IMR-90 (cell line): ENCODE measurements around the gene MS4A5. TPM values are rescaled to one million over a fixed set of nuclear protein-coding genes. Genes with fewer than 3 reads are reported as not detected.

Experiments
- ATAC-seq: fragments of 200-7000 bp; cut with Tn5 transposase; 2 replicates; pipeline ENCODE4 v1.9.1; 2020; ENCODE audit warnings: low read depth, mild to moderate bottlenecking, moderate library complexity
- BruUV-seq: library from RNA; stranded (reverse); fragments of 400-500 nt; replicated peaks from 2 replicates; lab custom pipeline; 2021; lab: Mats Ljungman, UMichigan
- CTCF ChIA-PET: fragments of 300-600 bp; formaldehyde crosslinking; extraction: SDS; loops from one replicate; lab custom pipeline; 2021; ENCODE audit warnings: antibody characterized with exemption; lab: Yijun Ruan, JAX
- POLR2A ChIA-PET: fragments of 300-600 bp; sonication (Branson Sonifier 250); formaldehyde crosslinking; loops from one replicate; lab custom pipeline; 2022; ENCODE audit warnings: antibody characterized with exemption; ENCODE audit not compliant: unreplicated experiment; lab: Charles Lee
- DNase-seq: peaks from one replicate; pipeline ENCODE4 v3.0.0; 2013
- H2AFZ ChIP-seq: replicated peaks from 2 replicates; pipeline ENCODE3; 2013; ENCODE audit warnings: low read length, mild to moderate bottlenecking; ENCODE audit not compliant: poor library complexity
- H2AK5ac ChIP-seq: 2 replicates; pipeline ENCODE4 v1.6.1; 2013; ENCODE audit warnings: low read depth, low read length, inconsistent platforms
- H2AK9ac ChIP-seq: replicated peaks from 2 replicates; pipeline ENCODE3; 2013; ENCODE audit warnings: mild to moderate bottlenecking, low read depth, low read length, moderate library complexity; ENCODE audit not compliant: poor library complexity
- H2BK120ac ChIP-seq: 2 replicates; pipeline ENCODE4 v1.6.1; 2013; ENCODE audit warnings: low read depth, low read length, inconsistent platforms
- H2BK15ac ChIP-seq: 3 replicates; pipeline ENCODE4 v1.6.1; 2013; ENCODE audit warnings: low read depth, low read length, inconsistent platforms
- H2BK20ac ChIP-seq: 2 replicates; pipeline ENCODE4 v1.6.1; 2013; ENCODE audit warnings: low read depth, mild to moderate bottlenecking, inconsistent platforms, low read length, moderate library complexity
- H2BK5ac ChIP-seq: 2 replicates; pipeline ENCODE4 v1.6.1; 2013; ENCODE audit warnings: mild to moderate bottlenecking, low read depth, low read length, inconsistent platforms; ENCODE audit not compliant: poor library complexity, severe bottlenecking
- H3K14ac ChIP-seq: replicated peaks from 2 replicates; pipeline ENCODE4 v1.6.1; 2013; ENCODE audit warnings: low read depth, low read length, inconsistent platforms
- H3K18ac ChIP-seq: 2 replicates; pipeline ENCODE4 v1.6.1; 2013; ENCODE audit warnings: low read depth, low read length, control low read depth
- H3K23ac ChIP-seq: 2 replicates; pipeline ENCODE4 v1.6.1; 2013; ENCODE audit warnings: low read depth, low read length, inconsistent platforms
- H3K27ac ChIP-seq: 2 replicates; pipeline ENCODE4 v1.5.1; 2013; ENCODE audit warnings: mild to moderate bottlenecking, control low read depth, low read length; ENCODE audit not compliant: insufficient read depth
- H3K27me3 ChIP-seq: 2 replicates; pipeline ENCODE4 v1.6.1; 2013; ENCODE audit warnings: low read length; ENCODE audit not compliant: control insufficient read depth, insufficient read depth
- H3K36me3 ChIP-seq: 2 replicates; pipeline ENCODE4 v1.6.1; 2013; ENCODE audit warnings: low read length, mixed read lengths; ENCODE audit not compliant: control insufficient read depth, insufficient read depth
- H3K4ac ChIP-seq: 2 replicates; pipeline ENCODE4 v1.6.1; 2013; ENCODE audit warnings: low read depth, low read length, inconsistent platforms
- H3K4me1 ChIP-seq: 2 replicates; pipeline ENCODE4 v1.6.1; 2013; ENCODE audit warnings: low read length, mixed read lengths; ENCODE audit not compliant: control insufficient read depth, insufficient read depth
- H3K4me2 ChIP-seq: 2 replicates; pipeline ENCODE4 v1.6.1; 2013; ENCODE audit warnings: low read depth, mild to moderate bottlenecking, control low read depth, low read length, moderate library complexity
- H3K4me3 ChIP-seq: 2 replicates; pipeline ENCODE4 v1.5.1; 2013; ENCODE audit warnings: low read depth, mild to moderate bottlenecking, control low read depth, low read length, moderate library complexity; ENCODE audit not compliant: insufficient read depth
- H3K56ac ChIP-seq: 2 replicates; pipeline ENCODE4 v1.6.1; 2013; ENCODE audit warnings: low read length, inconsistent platforms; ENCODE audit not compliant: insufficient read depth; ENCODE audit errors: extremely low read depth
- H3K79me1 ChIP-seq, 2 experiments: 2 replicates each; pipeline ENCODE4 v1.6.1; 2013; ENCODE audit warnings: low read length in 2 of 2, inconsistent platforms in 1 of 2, low read depth in 1 of 2
- H3K9ac ChIP-seq: 2 replicates; pipeline ENCODE4 v1.6.1; 2013; ENCODE audit warnings: low read depth, low read length, control low read depth
- H3K9me1 ChIP-seq: 2 replicates; pipeline ENCODE4 v1.6.1; 2013; ENCODE audit warnings: low read length, inconsistent platforms; ENCODE audit not compliant: insufficient read depth
- H3K9me3 ChIP-seq: 2 replicates; pipeline ENCODE4 v1.6.1; 2013; ENCODE audit warnings: low read length; ENCODE audit not compliant: control insufficient read depth, insufficient read depth
- H4K20me1 ChIP-seq: 2 replicates; pipeline ENCODE4 v1.6.1; 2013; ENCODE audit warnings: low read length, inconsistent platforms; ENCODE audit not compliant: insufficient read depth
- H4K5ac ChIP-seq: 2 replicates; pipeline ENCODE4 v1.6.1; 2013; ENCODE audit warnings: mild to moderate bottlenecking, low read depth, low read length, control low read depth
- H4K8ac ChIP-seq, 2 experiments: 2 replicates each; pipeline ENCODE4 v1.6.1; 2013; ENCODE audit warnings: low read depth in 2 of 2, low read length in 2 of 2, control low read depth in 1 of 2, inconsistent platforms in 1 of 2
- H4K91ac ChIP-seq: 2 replicates; pipeline ENCODE4 v1.6.1; 2013; ENCODE audit warnings: low read depth, low read length, inconsistent platforms; ENCODE audit not compliant: insufficient read depth
- BHLHE40 ChIP-seq: fragments of 150-350 bp; IDR thresholded peaks from 2 replicates; pipeline ENCODE4 v1.6.1; 2016; ENCODE audit warnings: mild to moderate bottlenecking, low read depth, low read length
- MAFK ChIP-seq: IDR thresholded peaks from 2 replicates; pipeline ENCODE4 v1.6.1; 2012; ENCODE audit warnings: low read depth, low read length, improper control_type of control experiment
- MXI1 ChIP-seq: IDR thresholded peaks from 2 replicates; pipeline ENCODE4 v1.6.1; 2012; ENCODE audit warnings: low read depth, mild to moderate bottlenecking, low read length, moderate library complexity, borderline replicate concordance
- RAD21 ChIP-seq: IDR thresholded peaks from 2 replicates; pipeline ENCODE4 v1.6.1; 2012; ENCODE audit warnings: low read length, improper control_type of control experiment
- SMC3 ChIP-seq: fragments of 150-350 bp; IDR thresholded peaks from 2 replicates; pipeline ENCODE4 v1.6.1; 2016; ENCODE audit warnings: low read depth, mild to moderate bottlenecking, antibody characterized with exemption, low read length, moderate library complexity
- WGBS, 2 experiments: methylation state at CpG; one replicate each; pipeline versions ENCODE4 v1.1.5 to v1.1.7; 2013; ENCODE audit warnings: missing lambda C conversion rate in 2 of 2; ENCODE audit not compliant: insufficient read length in 1 of 2; ENCODE audit errors: extremely low coverage in 2 of 2; 5-methylcytosine and 5-hydroxymethylcytosine counted together
- dilution Hi-C: fragments of 300-500 bp; cut with HindIII; formaldehyde crosslinking; loops from one replicate; pipeline ENCODE4 v1.14.3; 2018; ENCODE audit warnings: low sequenced_read_pairs; ENCODE audit not compliant: unreplicated experiment
- in situ Hi-C: fragments of 300-500 bp; cut with MboI; formaldehyde crosslinking; loops from 3 replicates; pipeline ENCODE4 v1.14.3; 2019; ENCODE audit warnings: low sequenced_read_pairs, inconsistent platforms, mixed read lengths
- intact Hi-C: fragments of 100-400 bp; cut with micrococcal nuclease; formaldehyde crosslinking; loops from 2 replicates; pipeline ENCODE4 v1.10.0; 2022
- polyA plus RNA-seq, 3 experiments: library from polyadenylated mRNA; depleted of rRNA; stranded (reverse); fragments of >200 nt; gene quantifications; 2 replicates each; pipeline ENCODE4 v1.2.3, GENCODE V29; 2012; ENCODE audit warnings: low replicate concordance in 1 of 3
- total RNA-seq: library from RNA; depleted of rRNA; stranded (reverse); fragments of >200 nt; gene quantifications from 2 replicates; pipeline ENCODE4 v1.2.3, GENCODE V29; 2012

The MS4A5 gene
- total and polyA plus RNA-seq, 2 of the 4 experiments (the other 2 are of a cell fraction): not detected

DNA sequence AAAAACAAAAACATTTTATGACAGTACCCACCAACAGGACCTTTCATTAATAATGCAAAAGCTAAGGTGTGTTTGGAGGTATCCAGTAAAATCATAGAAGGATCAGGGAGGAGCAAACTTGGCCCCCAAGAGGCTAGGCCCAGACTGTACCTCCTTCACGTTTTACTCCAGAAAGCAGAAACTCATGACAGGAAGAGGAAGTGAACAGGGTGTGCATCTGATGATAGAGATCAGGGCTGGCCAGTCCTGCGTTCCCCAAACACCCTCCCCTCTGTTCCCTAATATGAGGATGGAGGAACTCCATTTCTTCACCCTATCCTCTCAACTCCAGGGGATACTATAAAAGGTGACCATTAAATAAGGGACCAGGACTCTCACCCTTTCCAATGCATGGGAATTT is 53.0 kb downstream of the MS4A5 start:
- dilution Hi-C loops: no loop called here
- H2BK20ac ChIP-seq: no peak overlapping the region
- H3K9me1 ChIP-seq: no peaks in the 10 kb centered on the region
- H2BK5ac ChIP-seq: no peak overlapping the region
- WGBS, 2 experiments: no CpG with 5 or more reads among the region's 2 CpGs
- no peak overlapping the region for H2AK9ac ChIP-seq
- H3K9me3 ChIP-seq: peaks cover 1% of the 10 kb centered on the region; the same call in 1 of the 2 replicates
- ChIA-PET POLR2A (no interaction called here), CTCF (no interaction called here)
- no peak for ATAC-seq
- BruUV-seq: no TSS peak
- no peaks in the 10 kb centered on the region for H3K4me1 ChIP-seq
- H3K27ac ChIP-seq: no peak overlapping the region
- in situ Hi-C loops: no loop called here
- no peak overlapping the region for H2BK15ac ChIP-seq
- H4K5ac ChIP-seq: no peak overlapping the region
- no peaks in the 10 kb centered on the region for H3K79me1 ChIP-seq
- no peak overlapping the region for H3K4ac ChIP-seq
- DNase-seq: no peak
- no peak overlapping the region for H2AK5ac ChIP-seq
- no peak overlapping the region for H2BK120ac ChIP-seq
- H4K8ac ChIP-seq: no peak overlapping the region
- intact Hi-C loops: no loop called here
- H3K4me3 ChIP-seq: no peak overlapping the region
- H3K14ac ChIP-seq: no peak overlapping the region
- no peaks in the 10 kb centered on the region for H3K27me3 ChIP-seq
- H3K9ac ChIP-seq: no peak overlapping the region
- H3K36me3 ChIP-seq: no peaks in the 10 kb centered on the region
- no peak overlapping the region for H2AFZ ChIP-seq
- no peak for TF ChIP-seq BHLHE40
- TF ChIP-seq MXI1: no peak
- no peak for TF ChIP-seq MAFK
- TF ChIP-seq RAD21: no peak
- no peak for TF ChIP-seq SMC3
- H4K20me1 ChIP-seq: no peaks in the 10 kb centered on the region
- no peak overlapping the region for H3K23ac ChIP-seq
- no peak overlapping the region for H3K18ac ChIP-seq
- no peak overlapping the region for H3K4me2 ChIP-seq
- H3K56ac ChIP-seq: no peak overlapping the region
- no peak overlapping the region for H4K91ac ChIP-seq
